ENCODE results near the gene CCDC60.

CCDC60 gene, protein sequence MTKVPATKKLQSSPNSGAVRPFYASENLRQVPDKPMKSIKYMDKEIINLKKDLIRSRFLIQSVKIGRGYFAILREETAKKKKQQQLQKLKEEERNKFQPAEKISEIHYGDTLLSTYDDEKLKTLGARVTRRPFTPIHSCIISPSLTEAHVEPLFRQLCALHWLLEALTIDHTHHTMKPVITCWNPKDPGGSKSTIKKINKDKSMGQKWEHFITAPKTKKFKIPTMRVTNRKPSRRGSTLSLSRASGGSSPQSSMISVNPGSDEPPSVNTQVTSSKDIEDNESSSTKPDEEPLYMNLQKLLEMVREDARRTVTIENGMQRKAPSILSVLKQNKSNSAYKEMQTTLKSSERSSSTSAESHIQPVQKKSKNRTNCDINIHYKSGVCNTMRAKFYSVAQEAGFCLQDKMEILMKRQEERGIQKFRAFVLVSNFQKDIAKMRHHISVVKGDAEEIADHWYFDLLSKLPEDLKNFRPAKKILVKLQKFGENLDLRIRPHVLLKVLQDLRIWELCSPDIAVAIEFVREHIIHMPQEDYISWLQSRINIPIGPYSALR

DNA sequence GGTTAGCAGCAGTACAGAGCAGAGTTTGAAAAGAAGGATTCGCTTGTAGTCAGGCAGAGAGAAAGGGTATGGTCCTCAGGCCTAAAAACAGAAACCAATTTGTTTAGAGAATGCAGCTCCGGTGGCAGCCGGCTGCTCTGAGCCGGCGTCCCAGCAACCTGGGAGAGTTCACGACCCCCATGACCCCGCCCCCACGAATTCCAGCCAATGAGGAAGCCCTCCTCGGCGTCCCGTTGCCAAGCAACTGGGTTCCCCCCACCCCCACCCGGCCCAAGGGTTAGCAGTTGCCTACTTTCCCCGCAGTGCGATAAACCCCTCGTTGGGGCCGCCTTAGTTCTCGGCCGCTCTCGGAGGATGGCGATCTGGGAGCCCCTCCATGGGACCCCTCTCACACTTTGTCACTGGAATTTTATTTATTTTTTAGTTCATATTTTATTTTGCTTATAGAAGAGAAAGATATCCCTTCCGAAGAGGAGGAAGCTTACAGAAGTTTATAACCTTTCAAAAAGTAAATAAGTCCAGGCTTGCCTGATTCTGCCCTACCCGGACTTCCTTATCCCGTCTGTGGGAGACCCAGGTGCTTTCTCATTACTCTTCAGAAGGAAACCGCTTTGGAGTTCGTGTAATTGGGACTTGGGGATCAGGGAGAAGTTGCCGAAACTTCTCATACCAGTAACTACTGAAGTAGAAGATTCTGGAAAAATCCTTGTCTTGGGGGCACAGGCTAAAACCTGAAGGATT is at the start of gene CCDC60:
Gene CCDC60 (plus strand): TSS at position 300 of the 741 bp plus-strand sequence. CDS start 448 bp downstream, outside the sequence.
- DNase-seq (ENCODE audit: low read depth), result no peak

DNA sequence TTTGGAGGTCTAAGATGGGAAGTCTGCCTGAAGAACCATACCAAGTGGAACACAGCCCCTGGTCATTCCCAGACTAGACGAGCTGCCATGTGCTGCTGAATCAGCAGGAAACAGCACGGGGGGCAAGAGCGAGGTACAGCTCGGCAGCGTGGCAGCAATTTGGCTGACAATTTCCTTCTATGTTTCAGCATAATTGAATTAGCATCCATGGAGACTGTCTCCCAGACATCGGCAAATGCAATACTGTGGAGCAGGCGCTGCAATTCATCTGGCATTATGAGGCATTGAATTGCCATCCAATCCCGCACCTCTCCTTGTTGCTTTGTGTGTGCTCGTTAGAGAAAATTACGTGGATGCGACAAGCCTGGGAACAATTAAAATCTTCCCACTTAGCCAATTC is 46.0 kb upstream of the CCDC60 start:
- no peak for DNase-seq (ENCODE audit: low read depth)

DNA sequence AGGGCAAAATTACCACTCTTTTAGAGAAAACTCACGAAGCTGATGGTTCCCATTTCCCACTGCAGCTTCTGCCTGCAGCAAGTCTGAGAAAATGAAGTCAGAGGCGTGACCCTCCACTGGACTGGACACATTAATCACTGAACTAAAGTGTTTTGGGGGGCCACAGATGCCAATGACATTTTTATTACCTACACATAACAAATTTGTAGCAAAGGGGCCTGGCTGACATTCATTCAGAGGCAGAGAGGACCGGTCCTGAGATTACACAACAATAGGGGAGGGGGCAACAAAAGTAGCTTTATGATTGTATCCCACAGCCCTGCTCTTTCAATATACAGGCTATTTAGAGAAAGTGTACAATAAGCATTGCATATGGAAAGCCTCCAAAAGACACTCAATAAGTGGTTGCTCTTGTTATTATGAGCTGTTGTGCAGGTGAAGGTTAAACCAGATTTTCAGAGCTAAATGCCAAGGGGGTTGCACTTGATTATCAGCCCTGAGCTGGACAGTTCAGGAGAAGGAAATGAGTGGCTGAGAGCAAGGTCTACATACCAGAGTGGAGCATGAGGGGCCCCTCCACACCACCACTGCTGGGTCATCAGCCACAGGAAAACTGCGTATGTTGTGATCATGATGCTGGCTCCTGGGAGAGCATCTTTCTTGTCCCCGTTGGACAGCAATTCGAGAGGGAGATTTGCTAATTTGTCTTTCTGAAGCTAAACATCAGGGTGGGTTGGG is 41.5 kb upstream of the CCDC60 start:
- DNase-seq (ENCODE audit: low read depth), result no peak

DNA sequence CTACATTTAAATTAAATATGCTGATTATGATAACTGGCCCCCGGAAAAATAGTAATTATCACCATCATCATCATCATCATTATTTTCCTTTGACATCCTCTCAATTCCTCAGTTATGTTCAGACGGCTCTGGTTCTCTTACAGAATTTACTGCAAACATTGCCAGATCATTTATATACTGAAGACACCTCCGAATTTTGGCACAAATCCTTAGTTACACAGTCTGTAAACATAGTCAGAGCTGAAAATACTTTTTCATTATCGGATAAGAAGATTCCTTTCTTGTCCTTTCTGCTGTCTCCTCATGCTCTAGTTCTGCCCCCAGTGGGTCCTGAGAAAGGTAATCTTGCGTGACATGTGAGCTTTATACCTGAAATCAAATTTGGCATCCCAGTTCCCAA is 40.3 kb upstream of the CCDC60 start:
- DNase-seq (ENCODE audit: low read depth), result no peak

DNA sequence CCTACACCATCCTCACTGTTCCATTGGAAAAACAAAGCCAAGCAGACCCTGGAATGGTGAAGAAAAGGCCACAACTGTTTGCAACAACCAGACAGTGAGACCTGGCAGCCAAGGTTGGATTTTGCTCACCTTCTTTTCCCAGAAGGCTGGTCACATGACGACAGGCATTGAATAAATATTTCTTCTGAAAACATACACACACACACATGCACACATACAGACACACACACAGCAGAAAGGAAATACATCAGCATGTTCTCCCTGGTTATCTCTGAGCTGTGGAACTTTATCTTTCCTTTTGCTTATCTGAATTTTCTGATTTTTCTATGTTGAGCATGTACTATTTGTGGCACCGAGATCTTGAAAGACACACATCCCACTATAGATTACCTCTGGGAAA is 38.0 kb upstream of the CCDC60 start:
- no peak for DNase-seq (ENCODE audit: low read depth)

DNA sequence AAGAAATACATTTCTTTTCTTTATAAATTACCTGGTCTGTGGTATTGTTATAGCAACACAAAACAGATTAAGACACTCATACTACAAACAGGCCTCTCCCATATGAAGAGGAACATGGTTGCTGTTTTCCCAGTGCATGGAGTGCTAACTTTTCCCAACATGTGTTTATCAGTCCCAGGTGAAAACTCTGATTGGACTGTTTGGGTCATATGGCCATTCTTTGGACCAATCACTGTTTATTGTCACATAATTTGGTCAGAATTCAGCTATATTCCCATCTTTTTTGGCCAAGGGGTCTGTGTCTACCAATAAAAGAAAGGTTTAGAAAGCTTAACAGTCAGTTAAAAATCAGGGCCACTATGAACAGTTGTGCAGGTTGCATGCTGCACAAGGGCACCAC is 35.4 kb upstream of the CCDC60 start:
- DNase-seq (ENCODE audit: low read depth), result no peak

DNA sequence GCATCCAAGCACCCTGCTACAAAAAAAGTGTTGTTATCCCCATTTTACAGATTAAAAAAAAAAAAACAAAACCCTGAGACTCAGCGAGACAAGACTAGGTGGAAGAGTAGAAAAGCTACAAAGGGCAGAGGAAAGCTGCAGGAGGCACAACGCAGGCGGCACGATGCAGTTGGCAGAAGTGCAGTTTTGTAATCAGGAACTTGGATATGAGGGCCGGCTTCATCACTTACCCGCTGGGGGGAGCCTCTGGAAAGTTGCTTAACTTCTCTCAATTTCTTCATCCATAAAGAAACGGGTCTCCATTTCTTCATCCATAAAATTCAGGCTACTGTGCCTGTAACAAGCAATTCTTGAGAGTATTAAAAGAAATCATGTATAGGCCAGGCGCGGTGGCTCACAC is 33.1 kb upstream of the CCDC60 start:
- DNase-seq (ENCODE audit: low read depth), result no peak

DNA sequence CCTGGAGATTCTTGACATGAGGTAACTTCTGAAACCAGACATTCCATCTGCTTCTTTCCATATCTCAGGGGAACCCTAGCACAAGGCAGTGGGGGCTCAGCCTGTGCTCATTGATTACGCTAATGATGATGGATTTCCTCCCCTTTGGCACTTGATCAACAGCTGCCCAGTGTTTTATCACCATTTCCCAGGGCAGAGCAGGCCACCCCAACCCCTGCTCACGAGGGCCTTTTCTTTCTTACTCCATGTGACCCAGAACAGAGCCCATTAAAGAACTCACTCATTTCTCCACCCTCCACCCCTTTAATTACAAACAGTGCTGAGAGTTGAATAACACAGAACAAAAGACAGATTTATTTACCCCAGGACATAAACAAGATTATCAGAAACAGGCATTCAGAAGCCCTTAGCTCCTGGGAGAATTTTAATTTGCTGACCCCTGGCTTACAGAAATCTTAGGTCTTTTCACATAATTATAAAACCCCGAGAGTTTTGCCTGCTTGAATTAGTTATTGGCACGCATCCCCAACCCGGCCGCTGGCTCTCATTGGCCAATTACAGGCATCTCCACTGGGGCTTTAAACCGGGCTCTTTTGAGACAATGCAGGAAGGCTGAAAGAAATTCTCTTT is 32.0 kb upstream of the CCDC60 start:
- DNase-seq (ENCODE audit: low read depth), result no peak

DNA sequence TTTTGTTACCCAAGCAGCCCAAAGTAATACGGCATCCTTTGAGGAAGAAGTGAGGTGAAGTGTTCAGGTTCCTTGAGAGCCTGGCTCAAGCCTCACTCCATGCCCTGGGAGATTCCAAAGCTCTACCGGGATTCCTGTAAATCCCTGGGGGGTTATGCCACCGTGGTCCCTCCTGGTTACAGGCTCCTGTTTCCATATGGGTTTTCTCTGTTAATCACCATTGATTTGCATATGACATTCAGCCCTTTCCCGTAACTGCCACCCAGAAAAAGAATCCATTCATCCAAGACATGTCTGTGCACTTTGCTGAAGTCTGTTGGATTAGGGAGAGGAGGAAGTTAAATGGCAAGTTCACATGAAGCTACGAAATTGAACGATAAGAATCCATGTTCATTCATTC is 27.9 kb upstream of the CCDC60 start:
- no peak for DNase-seq (ENCODE audit: low read depth)

DNA sequence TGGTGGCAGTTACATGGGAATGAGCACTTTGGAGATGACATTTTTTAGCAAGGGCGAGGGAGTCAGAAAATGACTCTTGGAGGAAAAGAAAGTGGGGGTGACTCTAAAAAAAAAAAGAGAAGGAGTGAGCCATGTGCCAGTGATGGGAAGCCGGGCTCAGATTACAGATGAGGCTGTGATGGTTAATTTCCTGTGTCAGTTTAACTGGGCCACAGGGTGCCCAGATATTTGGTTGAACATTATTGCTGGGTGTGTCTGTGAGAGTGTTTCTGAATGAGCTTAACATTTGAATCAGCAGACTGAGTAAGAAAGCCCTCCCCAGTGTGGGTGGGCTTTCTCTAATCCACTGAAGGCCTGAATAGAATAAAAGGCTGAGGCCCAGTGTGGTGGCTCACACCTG is 26.8 kb upstream of the CCDC60 start:
- no peak for DNase-seq (ENCODE audit: low read depth)

DNA sequence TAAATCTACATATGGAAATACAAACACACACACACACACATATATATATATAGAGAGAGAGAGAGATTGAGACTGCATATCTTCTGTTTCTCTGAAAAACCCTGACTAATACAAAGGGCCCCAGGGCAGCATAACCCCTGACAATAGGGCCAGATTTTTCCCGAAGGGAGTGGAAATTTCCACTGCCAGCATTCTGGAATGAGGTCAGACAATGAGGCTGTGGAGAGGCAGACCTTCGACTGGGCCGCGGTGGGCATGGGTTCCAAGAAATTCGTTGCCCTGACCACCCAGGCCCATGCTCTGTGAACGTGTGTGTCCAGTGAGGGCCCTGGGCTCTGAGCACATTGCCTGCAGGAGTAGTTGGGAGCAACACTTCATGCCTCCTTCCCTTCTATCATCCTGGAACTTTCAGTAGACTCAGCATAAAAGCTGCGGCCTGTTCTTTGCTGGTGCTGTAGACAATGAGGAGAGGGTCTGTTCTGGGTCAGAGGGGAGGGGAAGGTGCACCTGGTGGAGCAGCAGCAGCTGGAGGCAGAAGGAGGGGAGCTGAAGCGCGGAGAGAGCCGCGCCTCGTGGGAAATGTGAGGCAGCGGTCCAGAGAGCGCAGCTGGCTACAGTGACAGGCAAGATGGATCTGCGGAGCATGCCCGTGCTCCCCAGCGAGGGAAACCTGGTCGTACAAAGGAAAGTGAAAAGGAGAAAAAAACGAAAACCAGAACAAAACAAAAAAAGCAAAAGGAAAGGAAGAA is 25.6 kb upstream of the CCDC60 start:
- no peak for DNase-seq (ENCODE audit: low read depth)

DNA sequence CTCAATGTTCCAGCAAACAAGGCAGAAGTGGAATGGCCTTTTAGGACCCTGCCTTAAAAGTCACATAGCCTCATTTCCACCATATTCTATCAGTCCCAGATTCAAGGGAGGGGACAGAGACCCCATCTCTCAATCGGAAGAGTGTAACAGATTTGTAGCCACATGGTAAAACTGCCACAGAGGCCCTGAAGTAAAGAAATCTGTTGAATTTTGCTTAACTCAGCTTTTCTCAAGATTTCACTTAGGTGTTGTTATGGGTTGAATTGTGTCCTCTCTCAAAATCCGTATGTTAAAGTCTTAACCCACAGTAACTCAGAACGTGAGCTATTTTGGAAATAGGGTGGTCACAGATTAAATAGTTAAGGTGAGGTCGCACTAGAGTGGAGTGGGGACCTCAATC is 22.7 kb upstream of the CCDC60 start:
- DNase-seq (ENCODE audit: low read depth), result no peak

DNA sequence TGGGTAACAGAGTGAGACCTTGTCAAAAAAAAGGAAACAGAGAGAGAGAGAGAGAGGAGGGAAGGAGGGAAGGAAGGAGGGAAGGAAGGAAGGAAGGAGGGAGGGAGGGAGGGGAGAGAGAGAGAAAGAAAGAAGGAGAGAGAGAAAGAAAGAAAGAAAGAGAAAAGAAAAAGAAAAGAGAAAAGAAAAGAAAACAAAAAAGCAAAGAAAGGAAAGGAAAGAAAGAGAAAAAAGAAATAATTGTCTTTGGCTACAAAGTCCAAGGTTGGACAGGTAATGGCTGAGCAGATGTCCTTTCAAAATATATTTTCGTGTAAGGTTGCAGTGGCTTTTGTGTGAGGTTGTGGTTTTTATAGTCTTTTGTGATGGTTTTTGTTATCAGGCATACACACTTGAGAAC is 21.6 kb upstream of the CCDC60 start:
- DNase-seq (ENCODE audit: low read depth), result no peak

DNA sequence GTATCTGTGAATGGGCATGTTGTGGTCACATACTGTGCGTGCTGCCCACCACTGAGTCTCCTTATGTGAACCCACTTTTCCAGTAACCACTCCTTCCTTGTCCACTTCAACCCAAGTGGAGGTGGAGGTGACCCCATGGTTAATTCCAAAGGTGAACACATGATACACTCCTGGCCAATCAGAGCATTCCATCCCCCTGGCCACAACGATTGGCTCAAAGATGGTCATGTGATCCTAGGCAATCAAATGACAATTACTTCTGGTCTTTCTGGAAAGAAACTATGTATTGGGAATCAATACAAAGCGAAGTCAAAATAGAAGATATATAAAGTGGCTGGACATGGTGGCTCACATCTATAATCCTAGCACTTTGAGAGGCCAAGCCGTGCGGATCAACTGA is 20.2 kb upstream of the CCDC60 start:
- no peak for DNase-seq (ENCODE audit: low read depth)

DNA sequence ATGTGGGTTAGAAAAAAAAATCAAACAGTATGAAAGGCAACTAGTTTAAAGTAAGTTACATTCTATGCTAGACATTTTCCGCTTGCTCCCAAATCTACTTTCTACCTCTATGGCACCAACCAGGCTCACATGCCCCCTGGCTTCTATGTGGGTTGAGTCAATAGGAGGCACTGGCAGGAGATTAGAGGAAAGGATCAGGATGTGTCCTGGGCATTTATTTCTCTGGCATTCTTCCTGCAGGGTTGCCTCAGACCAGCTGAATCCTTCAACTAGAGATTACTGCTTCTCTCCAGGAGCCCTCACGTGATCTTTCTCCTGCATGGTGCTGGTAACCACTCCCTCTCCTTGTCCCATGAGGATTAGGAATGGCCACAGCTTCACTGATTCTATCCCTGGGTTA is 14.9 kb upstream of the CCDC60 start:
- no peak for DNase-seq (ENCODE audit: low read depth)

DNA sequence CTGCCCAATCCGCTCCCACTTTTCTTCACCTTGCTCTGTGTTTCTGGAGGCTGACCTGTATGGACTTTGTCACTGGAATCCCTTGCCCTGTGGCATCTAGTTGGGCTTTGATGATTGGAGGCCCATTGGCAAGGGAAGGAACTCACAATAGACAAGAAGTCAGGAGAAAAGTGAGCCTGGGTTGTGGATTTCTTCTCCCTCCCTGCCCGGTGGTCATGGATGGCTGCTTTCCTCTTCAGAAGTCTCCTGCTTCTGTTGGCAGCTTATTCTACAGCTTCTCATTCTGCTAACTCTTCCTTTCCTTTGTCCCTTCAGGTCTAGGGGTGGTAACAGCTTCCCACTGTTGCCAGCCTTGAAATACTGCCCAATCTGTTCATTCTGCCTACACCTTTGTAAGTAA is 13.9 kb upstream of the CCDC60 start:
- DNase-seq (ENCODE audit: low read depth), result no peak

DNA sequence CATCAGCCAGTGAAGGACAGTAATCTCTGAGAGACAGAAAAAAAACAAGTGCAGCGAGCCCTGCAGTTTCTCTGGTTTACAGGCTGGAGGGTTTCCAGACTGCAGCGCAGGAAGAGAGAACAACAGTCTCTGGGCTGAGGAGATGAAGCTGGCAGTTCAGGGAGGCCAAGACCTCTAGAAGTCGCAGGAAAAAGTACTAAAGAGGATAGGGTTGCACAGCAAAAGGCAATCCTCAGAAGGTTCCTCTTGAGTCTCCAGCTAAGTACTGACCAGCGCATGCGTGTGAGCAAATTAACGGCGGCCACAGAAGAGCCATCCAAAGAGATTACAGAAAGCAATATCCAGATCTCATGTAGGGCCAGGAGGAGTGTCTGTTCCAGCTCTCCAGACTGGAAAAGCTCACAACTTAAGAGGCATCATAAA is 12.2 kb upstream of the CCDC60 start:
- DNase-seq (ENCODE audit: low read depth), result no peak

DNA sequence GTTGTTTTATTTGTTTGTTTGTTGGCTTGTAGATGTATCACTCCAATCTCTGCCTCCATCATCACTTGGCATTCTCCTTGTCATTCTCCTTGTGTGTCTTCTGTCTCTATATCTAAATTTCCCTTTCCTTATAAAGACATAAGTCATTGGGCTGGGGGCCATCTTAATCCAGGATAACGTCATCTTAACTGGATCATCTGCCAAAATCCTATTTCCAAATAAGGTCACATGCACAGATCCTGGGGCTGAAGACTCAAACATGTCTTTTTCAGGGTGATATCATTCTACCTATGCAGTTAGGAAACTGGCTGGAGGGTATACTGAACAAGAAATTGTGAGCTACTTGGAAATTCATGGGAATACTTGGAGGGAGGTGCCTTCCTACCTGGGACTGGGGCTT is 8.7 kb upstream of the CCDC60 start:
- DNase-seq (ENCODE audit: low read depth), result no peak

DNA sequence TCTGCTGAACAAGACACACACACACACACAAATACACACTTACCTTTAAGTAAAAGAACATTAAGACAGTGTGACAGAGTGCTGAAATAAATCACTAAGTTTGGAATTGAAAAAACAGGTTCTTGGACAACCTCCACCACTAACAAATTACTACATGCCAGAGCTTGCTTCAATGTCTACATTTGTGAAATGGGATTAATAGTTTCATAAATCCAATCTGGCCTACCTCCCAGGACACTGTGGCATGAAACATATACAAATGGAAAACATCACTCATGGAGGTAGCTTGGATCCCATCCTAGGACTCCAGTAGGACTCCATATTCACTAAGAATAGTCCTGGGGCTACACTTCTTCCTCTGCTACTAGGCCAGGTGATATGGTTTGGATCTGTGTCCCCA is 8.2 kb upstream of the CCDC60 start:
- no peak for DNase-seq (ENCODE audit: low read depth)

DNA sequence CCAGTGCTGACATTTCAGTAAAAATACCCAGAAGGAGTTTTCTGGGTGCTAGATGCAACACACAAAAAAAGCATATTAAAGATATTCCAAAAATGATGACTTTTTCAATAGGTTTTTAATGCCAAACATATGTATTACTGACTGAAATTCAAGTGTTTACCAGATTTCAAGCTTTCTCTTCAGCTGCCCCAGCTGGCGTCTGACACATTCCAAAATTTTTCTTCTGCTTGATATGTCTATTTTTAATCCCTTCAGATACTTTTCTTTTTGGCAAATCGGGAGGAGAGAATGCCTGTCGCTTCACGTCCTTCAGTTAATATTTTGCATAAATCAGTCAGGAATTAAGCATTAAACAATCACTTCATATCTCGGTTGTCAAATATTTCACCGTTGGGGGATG is 7.1 kb upstream of the CCDC60 start:
- no peak for DNase-seq (ENCODE audit: low read depth)

DNA sequence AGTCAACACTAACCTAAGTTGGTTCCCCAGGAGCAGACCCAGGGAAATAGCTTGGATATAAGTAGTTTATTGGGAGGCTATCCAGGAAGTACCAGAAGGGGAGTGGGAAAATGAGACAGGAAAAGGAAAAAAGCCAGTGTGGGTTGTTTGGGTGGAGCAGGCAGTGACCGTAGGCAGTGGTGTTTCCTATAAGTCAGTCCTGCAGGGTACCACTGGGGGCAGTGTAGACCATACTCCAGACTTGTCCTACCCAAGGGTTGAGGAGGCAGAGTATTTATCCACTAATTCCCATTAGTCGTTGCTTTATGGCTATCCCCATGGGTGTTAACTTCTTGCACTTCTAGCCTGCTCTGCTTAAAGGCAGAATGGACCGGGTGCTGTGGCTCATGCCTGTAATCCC is 6.4 kb upstream of the CCDC60 start:
- DNase-seq (ENCODE audit: low read depth), result no peak

All from stromal cell of bone marrow (primary cell).